ENCODE data around the gene FAM170B. TPM values are rescaled to one million over a fixed set of nuclear protein-coding genes. Genes with fewer than 3 reads are reported as not detected.

The FAM170B gene
- total RNA-seq, 1 donor from 2014 or later = not detected

DNA sequence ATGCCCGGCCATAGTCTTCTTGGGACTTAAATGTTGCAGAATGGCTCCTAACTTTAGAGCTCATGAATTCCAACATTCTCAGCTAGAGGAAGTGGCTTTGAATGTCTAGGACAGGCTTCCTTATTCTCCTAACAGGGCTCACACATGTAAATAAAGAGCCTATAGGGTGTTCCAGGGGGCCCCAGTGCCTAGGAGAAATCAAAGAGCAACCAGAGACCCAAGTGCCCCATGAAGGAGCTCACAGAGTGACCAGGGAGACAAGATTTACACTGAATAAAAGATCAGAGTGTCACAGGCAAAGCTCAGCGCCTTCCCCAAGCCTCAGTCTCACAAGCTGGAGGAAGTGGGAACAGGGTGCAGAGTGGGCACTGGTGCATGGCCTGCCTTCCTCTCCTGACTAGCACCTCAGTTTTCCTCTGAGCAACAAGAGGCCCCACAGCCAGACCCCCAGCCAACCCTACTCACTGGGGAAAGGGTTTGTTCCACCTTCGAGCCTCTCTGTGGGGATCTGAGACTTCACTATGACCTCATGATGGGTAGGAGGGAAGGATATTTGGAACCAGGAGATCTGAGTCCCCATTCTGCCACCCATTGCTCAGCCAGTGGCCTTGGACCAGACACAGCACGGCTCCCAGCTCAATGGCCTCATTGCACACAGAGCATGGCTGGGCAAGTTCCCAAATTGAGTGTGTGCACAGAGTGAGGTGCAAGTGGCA lies 38.4 kb upstream of the FAM170B start:
- POLR2A ChIA-PET = interaction anchor here (0.6 kb wide), 1 partner anchor 1248 kb away, joined by 10 read pairs; no protein-coding TSS in a partner anchor
- CTCF ChIA-PET = interaction anchor here (1.2 kb wide), 1 partner anchor 8 kb away, joined by 5 read pairs; no protein-coding TSS in a partner anchor
- ATAC-seq (ENCODE audit: low read depth) (peak; percentile 6), DNase-seq (no peak)
- H3K9me3 Mint-ChIP-seq = no peaks in the 10 kb centered on the region
- no peaks in the 10 kb centered on the region for H3K27me3 Mint-ChIP-seq
- H3K4me1 Mint-ChIP-seq = peaks cover 61% of the 10 kb centered on the region
- TF ChIP-seq, protein P1, sequence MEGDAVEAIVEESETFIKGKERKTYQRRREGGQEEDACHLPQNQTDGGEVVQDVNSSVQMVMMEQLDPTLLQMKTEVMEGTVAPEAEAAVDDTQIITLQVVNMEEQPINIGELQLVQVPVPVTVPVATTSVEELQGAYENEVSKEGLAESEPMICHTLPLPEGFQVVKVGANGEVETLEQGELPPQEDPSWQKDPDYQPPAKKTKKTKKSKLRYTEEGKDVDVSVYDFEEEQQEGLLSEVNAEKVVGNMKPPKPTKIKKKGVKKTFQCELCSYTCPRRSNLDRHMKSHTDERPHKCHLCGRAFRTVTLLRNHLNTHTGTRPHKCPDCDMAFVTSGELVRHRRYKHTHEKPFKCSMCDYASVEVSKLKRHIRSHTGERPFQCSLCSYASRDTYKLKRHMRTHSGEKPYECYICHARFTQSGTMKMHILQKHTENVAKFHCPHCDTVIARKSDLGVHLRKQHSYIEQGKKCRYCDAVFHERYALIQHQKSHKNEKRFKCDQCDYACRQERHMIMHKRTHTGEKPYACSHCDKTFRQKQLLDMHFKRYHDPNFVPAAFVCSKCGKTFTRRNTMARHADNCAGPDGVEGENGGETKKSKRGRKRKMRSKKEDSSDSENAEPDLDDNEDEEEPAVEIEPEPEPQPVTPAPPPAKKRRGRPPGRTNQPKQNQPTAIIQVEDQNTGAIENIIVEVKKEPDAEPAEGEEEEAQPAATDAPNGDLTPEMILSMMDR (IDR thresholded peaks at IDR 0.05) = no peak
- H3K4me3 Mint-ChIP-seq = peak overlapping the region; percentile 28
- intact Hi-C loops (cut with micrococcal nuclease) = no loop called here
- no peaks in the 10 kb centered on the region for H3K36me3 Mint-ChIP-seq (ENCODE audit: low read depth)
- no peak overlapping the region for H3K27ac Mint-ChIP-seq

DNA sequence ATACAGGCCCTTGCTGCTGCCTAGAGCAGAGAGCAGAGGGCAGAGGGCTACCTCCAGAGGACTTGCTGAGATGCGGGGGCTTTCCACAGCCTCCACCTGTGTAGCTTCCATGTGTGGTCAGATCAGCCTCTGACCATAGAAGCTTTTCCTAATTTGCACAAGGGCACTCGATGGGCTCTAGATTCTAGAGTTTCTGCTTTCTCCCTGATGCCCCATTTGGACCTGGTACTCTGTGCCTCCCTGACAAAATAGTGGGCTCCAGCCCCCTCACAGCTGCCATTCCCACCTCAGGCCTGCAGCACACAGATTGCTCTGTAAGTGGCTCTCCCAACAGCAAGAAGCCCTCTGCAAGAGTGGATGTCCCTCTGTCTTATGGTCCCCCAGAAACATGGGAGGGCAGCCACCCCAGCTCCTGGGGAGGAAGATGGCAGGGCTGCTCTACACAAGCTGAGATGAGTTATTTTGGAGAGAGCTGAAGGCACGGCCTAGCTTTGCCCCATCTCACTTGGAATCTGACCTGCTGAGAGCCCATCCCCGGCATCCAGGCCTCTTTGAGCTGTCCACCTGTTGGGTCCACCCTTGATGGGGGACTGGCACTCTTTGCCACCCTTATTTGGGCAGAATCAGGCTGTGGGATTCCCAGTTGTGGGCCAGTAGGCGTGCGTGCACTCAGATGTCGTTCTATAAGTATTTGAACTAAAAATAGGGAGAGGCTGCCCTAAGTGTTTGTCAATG lies 37.7 kb upstream of the FAM170B start:
- Mint-ChIP-seq H3K4me1 (peaks cover 54% of the 10 kb centered on the region), H3K27me3 (no peaks in the 10 kb centered on the region), H3K4me3 (no peak overlapping the region), H3K36me3 (ENCODE audit: low read depth) (peaks cover 4% of the 10 kb centered on the region), H3K9me3 (no peaks in the 10 kb centered on the region), H3K27ac (no peak overlapping the region)
- DNase-seq (no peak), ATAC-seq (ENCODE audit: low read depth) (no peak)
- POLR2A ChIA-PET = interaction anchor here (0.6 kb wide), 1 partner anchor 1249 kb away, joined by 10 read pairs; no protein-coding TSS in a partner anchor
- intact Hi-C loops (cut with micrococcal nuclease) = no loop called here
- TF ChIP-seq, protein P1 (IDR thresholded peaks at IDR 0.05) = no peak
- CTCF ChIA-PET = no interaction called here

DNA sequence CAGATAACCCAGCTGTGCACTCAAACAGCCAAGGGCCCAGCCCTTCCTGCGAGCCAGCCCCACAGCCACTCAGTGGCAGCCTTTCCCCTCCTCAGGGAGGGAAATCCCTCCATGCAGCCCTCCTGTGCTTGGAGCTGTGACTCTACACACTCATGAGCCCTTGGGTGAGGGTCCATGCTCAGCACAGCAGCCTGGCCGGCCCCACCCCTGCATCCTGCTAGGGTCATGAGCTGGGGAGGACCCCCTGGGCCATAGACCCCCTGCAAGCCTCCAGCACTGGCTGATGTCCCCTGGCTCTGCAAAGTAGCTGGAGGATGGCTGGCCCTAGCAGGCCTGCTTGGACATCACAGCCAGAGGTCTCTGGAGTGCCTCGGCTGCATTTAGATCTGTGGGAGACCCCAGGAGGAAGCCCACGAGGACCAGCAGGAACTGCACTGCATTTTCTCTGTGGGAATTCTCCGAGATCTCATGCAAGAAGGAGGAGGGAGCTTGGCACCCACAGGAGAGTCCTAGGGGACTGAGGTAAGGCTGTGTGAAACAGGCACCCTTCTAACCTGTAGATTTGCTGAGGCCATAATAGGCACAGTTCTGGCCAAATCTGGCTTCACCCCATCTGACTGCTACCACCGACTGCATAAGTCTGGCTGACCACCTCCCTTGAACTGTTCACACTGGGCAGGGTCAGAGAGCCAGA lies 37.0 kb upstream of the FAM170B start:
- DNase-seq (no peak), ATAC-seq (ENCODE audit: low read depth) (no peak)
- TF ChIP-seq, protein P1 (IDR thresholded peaks at IDR 0.05) = no peak
- Mint-ChIP-seq H3K9me3 (no peaks in the 10 kb centered on the region), H3K4me3 (no peak overlapping the region), H3K4me1 (peaks cover 47% of the 10 kb centered on the region), H3K27ac (no peak overlapping the region), H3K27me3 (no peaks in the 10 kb centered on the region), H3K36me3 (ENCODE audit: low read depth) (peaks cover 6% of the 10 kb centered on the region)
- POLR2A ChIA-PET = interaction anchor here (0.6 kb wide), 1 partner anchor 248 kb away, joined by 3 read pairs; no protein-coding TSS in a partner anchor
- CTCF ChIA-PET = no interaction called here
- intact Hi-C loops (cut with micrococcal nuclease) = no loop called here

DNA sequence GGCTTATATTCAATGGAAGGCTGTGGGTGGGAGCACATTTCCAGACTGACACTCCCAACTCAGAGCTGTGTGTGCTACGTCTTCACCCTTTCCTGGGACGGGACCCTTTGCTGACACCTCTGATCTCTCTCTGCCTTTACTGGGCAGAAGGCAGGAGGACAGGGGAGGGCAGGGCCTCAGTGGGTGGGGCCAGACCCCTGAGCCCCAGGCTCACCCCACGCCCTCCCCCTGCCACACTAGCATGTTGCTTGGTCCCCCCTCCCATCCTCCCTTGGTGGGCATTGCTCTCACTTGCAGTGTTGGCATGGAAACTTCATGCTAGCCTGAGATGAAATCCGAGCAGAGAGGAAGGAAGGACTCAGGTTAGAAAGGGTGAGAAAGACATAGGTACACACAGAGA lies 36.0 kb upstream of the FAM170B start:
- Mint-ChIP-seq H3K36me3 (ENCODE audit: low read depth) (peaks cover 12% of the 10 kb centered on the region), H3K4me1 (peaks cover 40% of the 10 kb centered on the region), H3K9me3 (no peaks in the 10 kb centered on the region), H3K27me3 (no peaks in the 10 kb centered on the region), H3K27ac (no peak overlapping the region), H3K4me3 (no peak overlapping the region)
- ChIA-PET CTCF (no interaction called here), POLR2A (no interaction called here)
- intact Hi-C loops (cut with micrococcal nuclease) = no loop called here
- TF ChIP-seq, protein P1 (IDR thresholded peaks at IDR 0.05) = no peak
- ATAC-seq (ENCODE audit: low read depth) = no peak
- no peak for DNase-seq

Data from activated B cell treated with CpG ODN at 0.5 μM for 24 hours (primary cell).